ENCODE results near the gene JAKMIP3.

GRCh38 chr10:132100091-132100481, 34.3 kb downstream of the JAKMIP3 start:
- TF ChIP-seq CTCF (IDR thresholded peaks at IDR 0.05) (no peak), POLR2A (IDR thresholded peaks at IDR 0.05) (no peak), EP300 (IDR thresholded peaks at IDR 0.05) (no peak), POLR2AphosphoS5 (IDR thresholded peaks at IDR 0.05) (no peak)
